ENCODE results near the gene ZNRD2.

ZNRD2 gene

DNA sequence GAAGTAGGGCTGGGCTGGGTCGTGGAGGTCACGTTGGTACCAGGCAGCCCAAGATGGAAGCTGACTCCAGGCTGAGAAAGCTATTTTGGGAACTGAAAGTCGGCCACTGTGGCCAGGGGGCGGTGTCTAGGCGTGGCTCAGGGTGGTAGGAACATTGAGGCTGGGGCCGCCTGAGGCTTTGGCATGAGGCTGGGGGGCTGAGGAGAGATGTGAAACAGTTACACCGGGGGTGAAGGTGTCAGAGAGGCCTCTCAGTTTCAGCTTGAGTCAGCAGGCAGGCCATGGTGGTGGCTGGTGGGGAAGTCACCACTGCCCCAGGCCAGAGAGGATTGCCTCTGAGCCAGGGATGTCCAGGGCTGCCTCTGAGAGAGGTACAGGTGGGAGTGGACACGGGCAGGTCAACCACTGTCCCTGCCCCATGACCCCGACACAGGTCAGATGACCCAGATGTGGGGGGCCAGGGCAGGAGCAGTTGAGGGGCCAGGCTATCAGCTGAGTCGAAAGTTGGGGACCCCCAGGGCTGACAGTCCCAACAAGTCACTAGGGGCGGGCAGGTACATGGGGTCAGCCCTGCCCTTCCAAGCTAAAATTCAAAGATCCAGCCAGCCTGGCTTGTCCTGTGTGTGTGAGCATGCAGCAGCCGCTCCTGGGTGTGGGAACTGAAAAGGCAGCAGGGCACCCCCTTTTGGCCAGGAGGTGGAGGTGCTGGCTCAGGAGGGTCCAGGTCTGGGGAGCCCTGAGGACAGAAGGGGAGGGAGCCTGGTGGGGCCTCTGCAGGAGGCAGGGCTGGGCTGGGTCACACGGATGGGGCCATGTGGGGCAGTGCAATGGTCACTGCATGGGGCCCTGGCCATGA, 18.1 kb downstream of the ZNRD2 start:
- DNase-seq (ENCODE audit: low spot score): no peak

GRCh38 chr11:65589444-65590239, 19.4 kb downstream of the ZNRD2 start:
- DNase-seq (ENCODE audit: low spot score): no peak

DNA sequence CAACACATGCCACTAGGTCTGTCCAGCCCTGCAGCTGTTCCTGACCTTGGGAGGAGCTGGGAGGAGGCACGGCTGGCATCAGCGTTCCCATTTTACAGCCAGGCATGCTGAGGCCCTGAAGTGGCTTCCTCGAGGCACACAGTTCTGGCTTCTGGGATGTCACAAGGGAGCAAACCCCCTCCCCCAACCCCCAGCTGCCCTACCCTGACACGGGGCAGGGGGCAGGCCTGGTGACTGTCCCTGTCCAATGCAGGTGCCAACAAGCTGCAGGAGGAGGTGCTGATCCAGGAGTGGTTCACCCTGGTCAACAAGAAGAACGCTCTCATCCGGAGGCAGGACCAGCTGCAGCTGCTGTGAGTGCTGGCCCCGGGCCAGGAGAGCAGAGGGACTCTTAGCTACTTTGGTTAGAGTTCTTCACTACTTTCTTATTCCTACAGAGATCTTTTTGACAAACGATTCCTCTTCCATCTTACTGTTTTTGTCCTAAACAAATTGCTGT, 20.0 kb downstream of the ZNRD2 start:
- no peak for DNase-seq (ENCODE audit: low spot score)

DNA sequence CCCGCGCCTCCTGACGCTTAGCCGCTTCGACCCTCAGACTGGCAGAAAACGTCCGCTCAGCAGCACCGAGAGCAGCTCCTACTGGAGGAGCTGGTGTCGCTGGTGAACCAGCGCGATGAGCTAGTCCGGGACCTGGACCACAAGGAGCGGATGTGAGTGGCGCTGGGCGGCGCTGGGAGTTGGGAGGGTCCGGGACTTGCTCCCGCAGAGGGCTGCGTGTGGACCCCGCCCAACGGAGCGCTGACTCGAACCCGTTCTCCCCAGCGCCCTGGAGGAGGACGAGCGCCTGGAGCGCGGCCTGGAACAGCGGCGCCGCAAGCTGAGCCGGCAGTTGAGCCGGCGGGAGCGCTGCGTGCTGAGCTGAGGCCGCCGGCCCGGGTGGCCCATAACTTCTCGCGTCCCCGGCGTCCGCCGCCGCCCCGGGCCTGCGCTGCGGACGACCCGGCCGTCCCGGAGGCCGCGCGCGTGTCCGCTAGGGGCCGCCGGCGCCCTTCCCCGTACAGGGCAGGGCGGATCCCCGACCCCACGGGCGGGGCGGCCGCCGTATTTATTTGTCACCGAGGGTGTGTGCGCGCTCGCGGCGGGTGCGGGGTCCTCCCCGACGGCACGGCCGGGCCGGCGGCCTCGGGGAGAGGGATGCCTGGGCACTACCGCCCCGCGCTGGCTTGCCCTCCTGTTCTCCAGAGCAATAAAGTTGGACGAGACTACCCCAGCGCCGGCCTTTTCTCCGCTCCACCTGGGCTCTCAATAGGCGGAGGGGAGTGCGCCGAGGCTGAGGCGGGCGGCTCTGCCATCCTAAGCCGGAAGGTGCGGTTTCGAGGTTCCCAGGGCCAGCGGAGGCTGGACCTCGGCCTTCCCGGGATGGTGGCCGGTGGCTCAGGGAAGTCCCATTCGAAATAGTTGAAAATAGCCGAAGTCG, 21.9 kb downstream of the ZNRD2 start:
- DNase-seq (ENCODE audit: low spot score): peak; percentile 81

DNA sequence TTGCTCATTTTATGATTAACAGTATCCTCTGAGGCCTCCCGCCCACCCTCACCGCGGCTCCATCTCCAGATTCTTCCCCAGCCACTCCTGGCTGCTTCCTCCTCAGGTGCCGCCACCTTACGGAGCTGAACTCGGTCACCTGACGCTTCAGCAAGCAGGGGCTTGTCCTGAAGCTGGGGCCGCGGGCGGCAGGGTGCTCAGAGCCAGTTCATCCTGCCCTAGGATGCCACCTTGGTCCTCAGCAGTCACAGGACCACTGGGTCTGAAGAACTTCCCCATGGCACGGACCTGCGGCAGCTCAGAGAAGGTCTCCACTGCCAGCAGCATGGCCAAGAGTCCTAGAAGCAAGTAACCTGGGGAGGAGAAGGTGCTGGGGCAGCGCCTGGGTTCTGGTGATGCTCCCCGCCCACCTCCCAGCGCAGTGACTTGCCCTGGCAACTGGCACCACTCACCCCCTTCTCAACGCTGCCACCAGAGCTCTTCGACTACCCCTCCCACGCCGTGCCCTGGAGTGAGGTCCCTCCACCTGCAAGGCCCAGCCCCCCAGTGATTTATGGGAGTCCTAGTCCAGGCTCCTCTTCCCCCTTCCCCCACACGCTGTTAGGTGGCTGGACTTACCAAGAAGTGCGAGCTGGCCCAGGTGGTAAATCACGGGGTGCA, 22.7 kb downstream of the ZNRD2 start:
- DNase-seq (ENCODE audit: low spot score): no peak

GRCh38 chr11:65593518-65594414, 23.5 kb downstream of the ZNRD2 start:
- DNase-seq (ENCODE audit: low spot score): no peak

DNA sequence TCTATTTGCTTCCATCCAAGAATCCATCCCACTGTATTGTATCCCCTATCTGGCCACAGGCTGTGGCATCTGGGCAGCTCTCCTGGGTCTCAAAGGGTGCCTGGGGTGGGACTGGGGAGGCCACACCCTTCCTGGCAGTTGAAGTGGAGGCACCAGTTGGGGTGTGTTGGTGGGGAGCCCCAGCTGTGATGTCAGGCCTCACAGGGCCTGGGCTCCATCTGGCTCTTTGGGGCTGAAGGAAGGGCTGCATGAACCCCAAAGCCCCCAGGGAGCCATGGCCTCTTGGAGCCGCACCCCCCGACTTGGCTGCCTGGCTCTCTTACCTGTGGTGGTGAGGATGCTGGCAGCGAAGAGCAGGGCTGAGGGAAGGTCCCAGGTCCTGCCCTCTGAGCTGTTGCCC, 24.9 kb downstream of the ZNRD2 start:
- DNase-seq (ENCODE audit: low spot score): no peak

DNA sequence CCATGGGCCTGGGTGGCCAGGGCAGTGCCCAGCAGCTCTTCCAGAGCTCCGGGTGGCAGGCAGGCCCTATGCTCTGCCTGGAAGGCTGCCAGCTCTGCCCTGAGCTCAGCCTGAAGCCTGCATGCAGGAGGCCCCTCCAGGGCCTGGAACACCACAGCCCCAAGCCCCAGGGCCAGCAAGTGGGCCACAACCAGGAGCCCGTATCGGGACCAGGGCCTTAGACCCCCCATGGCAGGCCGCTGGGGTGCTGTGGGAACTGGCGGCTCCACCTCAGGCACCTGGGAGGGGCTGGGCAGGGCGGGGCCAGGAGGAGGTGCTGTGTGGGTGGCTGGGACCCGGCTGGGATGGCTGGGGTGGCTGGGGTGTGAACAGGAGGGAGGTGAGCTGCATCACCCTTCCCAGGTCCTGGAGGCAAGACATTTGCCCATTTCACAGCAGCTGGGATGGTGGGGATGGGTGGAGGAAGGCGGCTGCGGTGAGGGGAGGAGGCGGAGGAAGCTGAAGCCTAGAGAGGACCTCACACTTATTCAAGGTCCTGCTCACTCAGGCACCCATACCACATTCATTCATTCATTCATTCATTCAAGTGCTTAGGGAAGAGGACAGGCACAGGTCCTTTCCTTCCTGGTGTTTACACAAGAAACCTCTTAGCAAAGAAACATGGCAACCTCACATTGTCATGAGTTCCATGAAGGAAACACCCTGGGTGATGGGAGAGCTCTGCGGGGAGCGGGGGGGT, 25.4 kb downstream of the ZNRD2 start, which contains the start of gene KCNK7:
KCNK7 (minus strand) TSS at position 258 of the 739 bp plus-strand sequence; CDS start at position 230, 28 bp downstream.
- DNase-seq (ENCODE audit: low spot score): no peak

GRCh38 chr11:65596520-65596919, 26.2 kb downstream of the ZNRD2 start:
- DNase-seq (ENCODE audit: low spot score): no peak

DNA sequence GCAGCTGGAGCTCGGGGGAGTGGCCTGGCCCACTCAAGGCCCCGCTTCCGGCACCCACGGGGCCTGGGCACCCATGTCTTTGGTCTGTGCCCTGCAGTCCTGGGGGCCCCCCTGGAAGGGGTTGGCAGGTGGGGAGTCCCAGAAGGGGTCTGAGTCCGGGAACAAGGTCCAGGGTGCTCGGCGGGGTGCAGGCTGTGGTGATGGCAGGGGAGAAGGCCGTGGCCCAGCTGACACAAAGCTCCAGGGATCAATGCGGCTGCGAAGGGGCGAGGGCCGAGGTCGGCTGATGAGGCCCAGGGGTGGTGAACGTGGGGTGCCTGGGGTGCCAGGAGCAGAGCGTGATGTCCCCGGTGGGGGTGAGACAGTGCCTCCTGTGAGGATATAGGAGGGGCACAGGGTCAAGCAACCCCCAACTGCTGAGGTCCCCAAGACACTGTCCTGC, 28.0 kb downstream of the ZNRD2 start:
- no peak for DNase-seq (ENCODE audit: low spot score)

- DNase-seq (ENCODE audit: low spot score): no peak
Observed at GRCh38 chr11:65599216-65599954, 29.1 kb downstream of the ZNRD2 start.

DNA sequence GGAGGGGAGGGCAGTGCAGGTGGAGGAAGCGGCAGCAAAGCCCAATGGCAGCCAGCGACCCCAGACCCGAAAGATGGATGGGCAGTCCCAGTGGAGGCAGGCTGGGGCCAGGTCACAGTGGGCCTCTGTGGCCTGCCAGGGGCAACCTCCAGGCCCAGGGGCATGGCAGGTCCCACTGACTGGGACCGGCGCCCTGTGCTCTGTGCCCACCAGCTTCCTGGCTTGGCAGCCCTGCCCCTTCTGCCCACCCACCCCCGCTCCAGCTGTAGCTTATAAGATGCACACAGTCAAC, 29.6 kb downstream of the ZNRD2 start:
- DNase-seq (ENCODE audit: low spot score): no peak

DNA sequence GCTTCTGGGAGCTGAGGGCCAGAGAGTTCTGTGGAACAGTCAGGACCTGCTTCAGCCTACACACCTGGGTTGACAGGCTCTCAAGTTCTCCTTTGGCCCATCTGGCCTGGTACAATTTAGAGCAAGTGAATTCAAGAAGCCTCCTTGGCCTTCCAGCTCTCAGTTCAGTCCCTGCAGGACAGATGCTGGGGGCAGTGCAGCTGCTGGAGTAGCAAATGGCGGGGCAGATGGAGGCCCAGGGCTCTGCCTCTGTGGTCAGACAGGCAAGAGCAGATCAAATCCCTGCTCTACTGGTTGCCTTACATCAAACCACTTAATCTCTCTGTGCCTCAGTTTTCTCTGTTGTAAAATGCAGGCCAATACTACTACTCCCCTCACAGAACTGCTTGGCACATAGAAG, 34.0 kb downstream of the ZNRD2 start:
- no peak for DNase-seq (ENCODE audit: low spot score)

GRCh38 chr11:65606876-65607613, 36.8 kb downstream of the ZNRD2 start:
- peak; percentile 99 for DNase-seq (ENCODE audit: low spot score)

DNA sequence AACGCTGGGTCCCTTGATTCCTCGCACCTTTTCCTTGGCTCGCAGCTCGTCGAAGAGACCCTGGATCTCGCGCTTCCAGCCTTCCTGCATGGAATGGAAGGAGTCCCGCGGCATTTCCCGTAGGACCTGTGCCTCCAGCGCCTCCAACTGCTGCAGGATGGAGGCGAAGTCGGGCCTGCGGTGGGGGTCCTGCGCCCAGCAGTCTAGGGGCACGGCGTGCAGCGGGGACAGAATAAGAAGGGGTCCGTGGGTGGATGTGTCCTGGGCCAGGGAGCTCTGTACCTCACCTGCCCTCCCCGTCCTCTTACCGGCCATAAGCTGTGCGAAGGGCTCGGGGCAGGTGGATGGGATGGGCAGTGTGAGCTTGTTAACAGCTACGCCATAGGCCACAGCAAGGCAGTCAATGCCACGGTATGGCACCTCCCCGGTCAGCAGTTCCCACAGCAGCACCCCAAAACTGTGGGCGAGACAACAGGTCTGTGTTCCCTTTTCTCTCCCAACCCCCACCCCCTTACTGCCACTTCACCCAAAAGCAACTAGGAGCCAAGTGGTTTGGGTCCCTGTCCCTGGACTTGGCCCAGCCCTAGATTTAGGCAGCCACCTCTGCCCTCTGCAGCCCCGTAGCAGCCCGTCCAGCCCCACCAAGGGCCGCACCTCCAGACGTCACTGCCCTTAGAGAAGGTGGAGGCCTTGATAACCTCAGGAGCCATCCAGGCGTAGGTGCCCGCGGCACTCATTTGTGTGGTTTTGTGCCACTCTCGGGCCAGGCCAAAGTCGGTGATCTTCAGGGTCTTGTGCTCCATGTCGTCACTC, 37.5 kb downstream of the ZNRD2 start:
- no peak for DNase-seq (ENCODE audit: low spot score)

GRCh38 chr11:65609229-65609628, 39.0 kb downstream of the ZNRD2 start:
- no peak for DNase-seq (ENCODE audit: low spot score)

DNA sequence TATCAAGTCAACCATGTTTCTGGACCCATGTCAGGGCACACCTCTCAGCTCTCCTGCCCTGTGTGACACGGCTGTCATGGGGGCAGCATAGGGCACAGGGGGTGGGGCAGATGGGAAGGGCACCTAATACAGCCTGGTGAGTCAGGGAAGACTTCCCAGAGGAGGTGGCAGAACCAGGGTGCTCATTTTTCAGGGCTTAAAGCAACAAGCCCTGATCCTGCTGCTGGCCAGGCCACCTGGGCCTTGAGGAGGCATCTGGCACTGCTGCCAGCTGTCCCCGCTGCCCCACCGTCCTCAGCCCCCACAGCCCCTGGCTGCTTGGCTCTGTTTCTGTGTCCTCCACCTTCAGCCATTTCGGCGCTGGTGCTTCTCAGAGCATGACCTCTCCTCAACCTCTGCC, 39.4 kb downstream of the ZNRD2 start:
- DNase-seq (ENCODE audit: low spot score): no peak
